Fibroblast of skin of left quadriceps (primary cell): Measurements from ENCODE around the gene ZNF709.
"Not testable (repeated sequence)": the region's sequence is repeated elsewhere in the genome, so short reads cannot be mapped to it uniquely, and the experiment has no call there.

ENCODE experiments used
- DNase-seq, 2 experiments: peaks; one replicate each; pipeline ENCODE4 v3.0.0-alpha.2; 2013; ENCODE audit warnings: low read depth in 2 of 2

The ZNF709 gene

GRCh38 chr19:12453495-12453894 lies 31.1 kb downstream of the ZNF709 start:
- no peak for DNase-seq

DNA sequence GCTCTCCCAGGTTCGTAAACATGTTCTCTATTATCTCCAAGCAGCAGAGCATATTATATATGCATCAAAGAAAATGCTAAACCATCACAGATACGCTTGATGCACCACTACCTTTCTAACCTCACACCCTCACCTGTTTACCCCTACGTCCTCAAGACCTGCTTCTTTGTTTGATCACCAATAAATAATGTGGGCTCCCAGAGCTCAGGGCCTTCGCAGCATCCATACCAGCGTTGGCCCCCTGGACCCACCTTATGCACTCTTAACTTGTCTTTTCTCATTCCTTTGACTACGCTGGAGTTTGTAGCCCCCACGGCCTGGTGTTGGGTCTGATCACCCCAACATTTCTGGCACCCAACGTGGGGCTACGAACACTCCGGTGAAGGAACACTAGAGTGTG lies 33.8 kb downstream of the ZNF709 start:
- DNase-seq, result no peak

- DNase-seq, result no peak
Measured at GRCh38 chr19:12448808-12449207, 35.8 kb downstream of the ZNF709 start.

DNA sequence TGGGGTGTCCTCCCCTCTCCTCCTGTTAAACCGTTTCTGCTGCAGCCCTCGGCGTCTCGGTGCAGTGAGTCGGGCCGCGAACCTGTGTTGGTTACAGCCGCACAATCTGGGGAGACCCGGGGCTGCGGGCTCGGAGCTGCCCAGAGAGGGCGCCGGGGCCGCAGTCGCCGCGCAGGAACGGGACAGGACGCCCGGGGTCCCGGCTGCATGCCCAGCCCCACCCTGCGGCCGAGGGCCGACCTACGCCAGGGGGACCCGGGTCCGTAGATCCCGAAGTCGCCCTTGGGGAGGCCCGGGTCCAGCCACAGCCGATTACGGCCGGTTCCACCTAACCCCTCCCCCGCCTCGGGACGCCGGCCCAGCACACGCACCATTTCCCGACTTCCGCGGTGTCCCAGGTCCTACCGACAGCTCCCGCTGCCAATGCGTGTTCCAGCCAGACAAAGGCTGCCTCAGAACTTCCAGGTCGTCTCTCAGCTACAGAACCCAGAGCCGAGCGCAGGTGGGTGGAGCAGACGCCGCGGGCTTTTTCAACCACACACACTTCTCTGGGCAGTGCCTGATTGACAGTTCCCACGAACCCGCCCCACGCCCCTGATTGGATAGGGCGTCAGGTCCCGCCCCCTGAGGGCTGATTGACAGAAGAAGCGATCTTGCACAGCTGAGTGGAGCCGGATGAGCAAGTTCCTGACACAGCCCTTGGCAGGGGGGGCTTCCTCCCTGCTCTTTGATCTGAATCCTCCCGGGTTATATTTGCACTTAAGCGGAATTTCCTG lies 43.9 kb downstream of the ZNF709 start, which contains the start of gene ZNF443:
ZNF443 (minus strand) TSS at position 481 of the 776 bp plus-strand sequence; CDS start at position 374, 107 bp downstream.
- DNase-seq, result peak; percentile 90 to 92

- DNase-seq, result not testable (repeated sequence)
Measured at GRCh38 chr19:12439686-12440540, 44.7 kb downstream of the ZNF709 start.

GRCh38 chr19:12430726-12431299 lies 53.8 kb downstream of the ZNF709 start:
- DNase-seq, result not testable (repeated sequence)

- DNase-seq, result no peak
Measured at GRCh38 chr19:12425888-12426274, 58.7 kb downstream of the ZNF709 start.

DNA sequence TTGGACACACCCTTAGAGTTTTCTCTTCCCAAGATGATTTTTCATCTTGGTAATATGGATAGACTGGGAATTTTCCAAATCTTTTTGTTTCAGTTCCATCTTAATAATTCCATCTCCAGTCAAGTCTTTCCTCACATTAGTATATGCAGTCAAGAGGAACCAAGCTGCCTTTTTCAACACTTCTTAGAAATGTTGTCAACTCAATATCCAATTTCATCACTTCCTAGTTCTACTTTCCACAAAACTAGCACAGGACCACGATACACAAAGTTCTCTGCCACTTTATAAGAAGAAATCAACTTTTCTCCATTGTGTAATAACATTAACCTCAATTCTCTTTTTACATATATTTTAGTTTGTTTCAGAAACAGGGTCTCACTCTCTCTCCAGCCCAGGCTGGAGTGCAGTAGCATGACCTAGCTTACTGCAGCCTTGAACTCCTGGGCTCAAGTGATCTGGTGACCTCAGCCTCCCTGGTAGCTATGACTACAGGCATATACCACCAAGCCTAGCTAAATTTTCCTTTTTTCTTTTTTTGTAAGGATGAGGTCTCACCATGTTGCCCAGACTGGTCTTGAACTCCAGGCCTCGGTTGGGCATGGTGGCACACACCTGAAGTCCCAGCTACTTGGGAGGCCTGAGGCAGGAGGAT lies 59.3 kb downstream of the ZNF709 start:
- DNase-seq, result no peak

DNA sequence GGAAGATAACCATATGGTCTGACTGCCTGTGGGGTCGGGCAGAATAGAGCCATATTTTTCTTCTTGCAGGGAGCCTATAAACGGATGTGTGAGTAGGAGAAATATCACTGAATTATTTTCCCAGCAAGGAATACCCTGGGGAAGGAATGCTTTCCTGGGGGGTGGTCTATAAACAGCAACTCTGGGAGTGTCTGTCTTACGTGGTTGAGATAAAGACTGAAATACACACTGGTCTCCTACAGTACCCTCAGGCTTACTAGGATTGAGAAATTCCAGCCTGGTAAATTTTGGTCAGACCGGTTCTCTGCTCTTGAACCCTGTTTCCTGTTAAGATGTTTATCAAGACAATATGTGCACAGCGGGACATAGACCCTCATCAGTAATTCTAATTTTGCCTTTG lies 67.3 kb downstream of the ZNF709 start:
- not testable (repeated sequence) for DNase-seq

- no peak for DNase-seq
Measured at GRCh38 chr19:12411893-12412292, 72.7 kb downstream of the ZNF709 start.
